ENCODE results near the gene LGALS12. TPM values are rescaled to one million over a fixed set of nuclear protein-coding genes. Genes with fewer than 3 reads are reported as not detected.

Gene LGALS12
- total RNA-seq, 1 donor from 2014 or later, result not detected

DNA sequence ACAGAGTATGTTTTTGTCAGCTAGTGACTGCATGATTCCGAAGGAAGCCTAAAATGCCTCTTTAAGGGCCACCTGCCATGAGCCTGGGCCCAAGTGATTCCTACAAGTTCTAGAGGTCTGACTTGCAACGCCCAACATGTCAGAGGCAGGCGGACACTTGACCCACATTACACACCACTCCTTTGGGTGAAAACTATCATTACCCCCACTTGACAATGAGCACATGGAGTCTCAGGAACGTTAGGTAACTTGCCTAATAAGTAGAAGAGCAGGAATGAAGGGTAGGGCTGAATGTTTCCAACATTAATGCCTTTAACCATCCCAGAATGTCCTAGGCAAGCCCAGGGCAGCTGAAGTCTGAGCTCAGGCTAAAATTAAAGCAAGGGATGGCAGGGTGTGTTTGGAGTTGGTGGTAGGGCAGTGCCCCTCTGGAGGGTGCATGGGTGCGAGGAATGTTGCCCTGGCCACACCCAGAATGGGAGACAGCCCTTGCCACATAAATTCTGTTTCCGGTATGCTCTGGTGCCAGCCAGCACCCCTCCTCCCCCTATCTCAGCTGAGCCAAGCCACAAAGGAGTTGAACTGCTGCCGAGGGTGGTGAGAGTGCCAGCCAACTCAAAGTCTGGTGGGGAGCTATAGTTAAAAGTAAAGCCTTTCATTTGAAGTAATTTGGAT is 54.8 kb downstream of the LGALS12 start:
- DNase-seq (ENCODE audit: low read depth in 2 of 2), result no peak

- DNase-seq (ENCODE audit: low read depth in 2 of 2), result no peak
These were observed 57.5 kb downstream of the LGALS12 start, which contains the start of gene PLAAT2 for GRCh38 chr11:63563201-63564055. Gene PLAAT2, minus strand, starts transcription at chr11:63563379. Its CDS starts 55 bp downstream, at chr11:63563324.

- DNase-seq (ENCODE audit: low read depth in 2 of 2), result no peak
These were observed 58.3 kb downstream of the LGALS12 start for GRCh38 chr11:63564056-63564774.

DNA sequence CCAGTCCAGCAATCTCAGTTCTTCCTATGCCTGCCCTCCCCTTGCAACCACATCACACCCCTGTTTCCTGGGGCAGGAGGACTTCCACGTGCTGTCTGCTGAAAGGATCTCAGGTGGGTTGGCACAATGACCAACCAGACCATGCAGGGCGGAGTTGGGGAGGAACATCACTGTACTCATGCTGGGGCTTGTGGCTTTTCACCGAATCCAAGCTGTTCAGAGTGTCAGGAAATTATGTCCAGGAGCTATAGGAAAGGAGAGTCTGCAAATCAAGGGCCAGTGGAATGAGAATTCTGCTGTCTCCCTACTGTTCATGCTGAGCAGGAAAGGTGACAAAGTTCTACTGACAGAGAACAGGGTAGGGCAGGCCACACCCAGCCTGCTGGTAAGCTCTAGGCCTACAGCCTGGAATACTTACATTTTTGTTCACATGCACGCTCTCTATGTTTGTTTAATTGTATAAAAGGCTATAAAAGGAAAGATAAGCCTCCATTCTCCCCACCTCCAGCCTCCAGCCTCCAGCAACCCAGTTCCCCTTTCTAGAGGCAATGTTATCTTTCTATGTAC is 59.0 kb downstream of the LGALS12 start:
- no peak for DNase-seq (ENCODE audit: low read depth in 2 of 2)

Other genes starting within 250 kb of the LGALS12 start
- gene SLC22A9, start 136.3 kb upstream of the LGALS12 start, total RNA-seq, result not detected in 2 replicates
- gene PLAAT5, start 14.9 kb upstream of the LGALS12 start, total RNA-seq, result not detected in 2 replicates
- 2.3 and 7.0 TPM in 2 replicates for gene PLAAT4, start 30.7 kb downstream of the LGALS12 start, total RNA-seq
- not detected in 2 replicates for gene PLAAT2, start 57.3 kb downstream of the LGALS12 start, total RNA-seq
- gene PLAAT3, start 108.3 kb downstream of the LGALS12 start, total RNA-seq, result 66.6 and 77.4 TPM in 2 replicates
- 85.6 and 87.2 TPM in 2 replicates for gene ATL3, start 165.3 kb downstream of the LGALS12 start, total RNA-seq
- gene RTN3, start 175.4 kb downstream of the LGALS12 start, total RNA-seq, result 34.1 and 47.5 TPM in 2 replicates